ENCODE measurements around the gene TBL1XR1.
"Not testable (repeated sequence)": the region's sequence is repeated elsewhere in the genome, so short reads cannot be mapped to it uniquely, and the experiment has no call there.

TBL1XR1 gene

GRCh38 chr3:177045767-177046166 lies 151.5 kb downstream of the TBL1XR1 start:
- no peaks in the 10 kb centered on the region for H3K27me3 Mint-ChIP-seq
- no peak overlapping the region for H3K27ac Mint-ChIP-seq
- peaks cover 16% of the 10 kb centered on the region for H3K4me1 Mint-ChIP-seq (ENCODE audit: low read depth)
- no peak overlapping the region for H3K4me3 Mint-ChIP-seq
- peaks cover 39% of the 10 kb centered on the region for H3K36me3 Mint-ChIP-seq
- H3K9me3 Mint-ChIP-seq (ENCODE audit: low read depth), result no peaks in the 10 kb centered on the region

- peaks cover 14% of the 10 kb centered on the region for H3K4me1 Mint-ChIP-seq (ENCODE audit: low read depth)
- H3K27ac Mint-ChIP-seq, result no peak overlapping the region
- H3K27me3 Mint-ChIP-seq, result no peaks in the 10 kb centered on the region
- H3K4me3 Mint-ChIP-seq, result no peak overlapping the region
- peaks cover 39% of the 10 kb centered on the region for H3K36me3 Mint-ChIP-seq
- H3K9me3 Mint-ChIP-seq (ENCODE audit: low read depth), result no peaks in the 10 kb centered on the region
Measured at GRCh38 chr3:177045222-177045621, 152.1 kb downstream of the TBL1XR1 start.

- H3K4me1 Mint-ChIP-seq (ENCODE audit: low read depth), result peaks cover 25% of the 10 kb centered on the region
- H3K9me3 Mint-ChIP-seq (ENCODE audit: low read depth), result no peaks in the 10 kb centered on the region
- H3K36me3 Mint-ChIP-seq, result peaks cover 39% of the 10 kb centered on the region
- H3K27me3 Mint-ChIP-seq, result no peaks in the 10 kb centered on the region
- H3K4me3 Mint-ChIP-seq, result no peak overlapping the region
- peak overlapping the region; percentile 71 for H3K27ac Mint-ChIP-seq
Measured at GRCh38 chr3:177041730-177042551, 155.3 kb downstream of the TBL1XR1 start.

DNA sequence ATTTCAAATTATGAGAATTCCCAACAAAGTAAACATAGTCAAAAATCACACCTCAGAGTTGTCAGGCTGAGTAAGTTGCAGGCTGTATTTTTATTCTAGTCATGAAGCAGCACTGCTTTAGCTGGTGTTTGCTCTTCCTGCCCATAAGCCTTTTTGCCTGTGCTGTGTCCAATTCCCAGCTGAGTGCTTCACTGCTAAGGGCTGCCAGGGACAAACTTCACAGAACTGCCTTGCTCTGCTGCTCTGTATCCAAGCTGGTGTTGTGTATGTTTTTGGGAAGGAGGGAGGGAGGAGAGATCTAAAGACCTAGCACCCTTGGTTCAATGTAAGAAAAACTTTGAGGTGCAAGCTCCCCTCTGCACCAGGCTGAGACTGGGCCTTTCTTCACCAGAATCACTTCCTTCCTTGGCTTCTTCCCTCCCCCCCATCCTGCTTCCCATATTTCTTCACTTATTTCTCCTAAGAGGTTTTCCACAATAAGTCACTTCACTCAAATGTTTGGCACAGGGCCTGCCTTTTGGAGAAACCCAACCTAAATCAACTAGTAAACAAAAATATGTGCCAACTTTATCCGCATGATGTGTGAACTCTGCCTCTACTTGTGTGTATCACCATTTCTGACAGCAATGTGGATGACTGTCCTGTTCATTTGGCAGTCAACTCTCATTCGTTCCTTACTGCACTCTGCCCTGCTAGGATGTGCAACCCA lies 156.1 kb downstream of the TBL1XR1 start:
- peaks cover 42% of the 10 kb centered on the region for H3K36me3 Mint-ChIP-seq
- no peaks in the 10 kb centered on the region for H3K9me3 Mint-ChIP-seq (ENCODE audit: low read depth)
- peaks cover 33% of the 10 kb centered on the region for H3K4me1 Mint-ChIP-seq (ENCODE audit: low read depth)
- no peaks in the 10 kb centered on the region for H3K27me3 Mint-ChIP-seq
- H3K27ac Mint-ChIP-seq, result peak overlapping the region; percentile 71
- H3K4me3 Mint-ChIP-seq, result no peak overlapping the region

GRCh38 chr3:177039490-177040274 lies 157.6 kb downstream of the TBL1XR1 start:
- no peak overlapping the region for H3K27ac Mint-ChIP-seq
- no peak overlapping the region for H3K4me3 Mint-ChIP-seq
- no peaks in the 10 kb centered on the region for H3K27me3 Mint-ChIP-seq
- no peaks in the 10 kb centered on the region for H3K9me3 Mint-ChIP-seq (ENCODE audit: low read depth)
- H3K4me1 Mint-ChIP-seq (ENCODE audit: low read depth), result peaks cover 36% of the 10 kb centered on the region
- peaks cover 39% of the 10 kb centered on the region for H3K36me3 Mint-ChIP-seq

- H3K27me3 Mint-ChIP-seq, result no peaks in the 10 kb centered on the region
- H3K9me3 Mint-ChIP-seq (ENCODE audit: low read depth), result no peaks in the 10 kb centered on the region
- peaks cover 29% of the 10 kb centered on the region for H3K36me3 Mint-ChIP-seq
- peak overlapping the region; percentile 85 for H3K27ac Mint-ChIP-seq
- H3K4me3 Mint-ChIP-seq, result no peak overlapping the region
- peaks cover 32% of the 10 kb centered on the region for H3K4me1 Mint-ChIP-seq (ENCODE audit: low read depth)
Measured at GRCh38 chr3:177037241-177037640, 160.0 kb downstream of the TBL1XR1 start.

DNA sequence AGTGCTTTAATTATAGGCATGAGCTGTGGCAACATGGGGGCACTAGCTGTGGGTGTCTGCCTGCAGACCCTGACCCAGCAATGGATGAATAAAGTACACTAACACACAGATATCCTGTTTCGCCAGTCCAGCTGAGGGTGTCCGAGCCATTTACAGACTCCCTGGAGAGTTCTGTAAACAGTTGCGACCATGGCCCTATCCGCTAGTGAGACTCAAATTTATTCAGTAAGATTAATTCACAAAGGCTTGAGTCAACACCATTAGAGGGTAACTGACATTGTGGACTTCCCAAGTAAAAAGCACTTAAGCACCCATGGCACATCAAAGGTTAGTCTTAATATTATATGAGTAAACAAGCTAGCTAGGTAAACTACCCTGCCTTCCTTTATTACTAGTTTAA lies 161.6 kb downstream of the TBL1XR1 start:
- Mint-ChIP-seq H3K36me3 (peaks cover 28% of the 10 kb centered on the region), H3K27ac (no peak overlapping the region), H3K27me3 (no peaks in the 10 kb centered on the region)

DNA sequence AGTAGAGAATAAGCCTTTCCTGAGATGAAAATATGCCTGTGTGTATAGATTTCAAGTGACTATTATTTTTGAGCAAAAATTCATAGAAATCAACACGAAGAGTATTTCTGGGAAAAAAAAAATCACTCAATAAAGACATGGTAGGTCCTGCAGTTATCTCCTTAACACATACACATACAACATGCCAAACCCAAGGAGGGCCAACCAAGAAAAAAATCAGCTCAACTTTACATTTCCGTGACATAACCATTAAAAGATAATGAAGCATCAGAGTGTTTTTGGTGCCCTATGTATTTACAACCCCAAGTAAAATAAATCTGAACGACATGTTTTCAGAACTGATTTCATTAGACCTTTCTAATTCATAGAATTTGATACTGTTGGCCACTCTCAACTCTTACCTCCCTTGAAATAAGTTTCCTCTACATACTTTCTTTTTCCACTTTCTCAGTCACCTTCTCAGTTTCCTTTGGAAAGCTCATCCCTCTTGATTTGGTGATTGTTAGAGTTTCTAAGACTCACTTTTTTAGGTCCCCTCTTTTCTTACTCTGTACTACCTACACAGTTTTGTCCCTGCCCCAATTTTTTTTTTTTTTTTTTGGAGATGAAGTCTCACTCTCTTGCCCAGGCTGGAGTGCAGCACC lies 162.3 kb downstream of the TBL1XR1 start:
- H3K27me3 Mint-ChIP-seq, result no peaks in the 10 kb centered on the region
- H3K36me3 Mint-ChIP-seq, result peaks cover 30% of the 10 kb centered on the region
- H3K4me1 Mint-ChIP-seq (ENCODE audit: low read depth), result peaks cover 24% of the 10 kb centered on the region
- H3K27ac Mint-ChIP-seq, result peak overlapping the region; percentile 23
- no peaks in the 10 kb centered on the region for H3K9me3 Mint-ChIP-seq (ENCODE audit: low read depth)
- no peak overlapping the region for H3K4me3 Mint-ChIP-seq

More for the DNA sequence above, 161.6 kb downstream of the TBL1XR1 start:
- H3K4me1 Mint-ChIP-seq (ENCODE audit: low read depth), result peaks cover 22% of the 10 kb centered on the region
- H3K9me3 Mint-ChIP-seq (ENCODE audit: low read depth), result no peaks in the 10 kb centered on the region
- H3K4me3 Mint-ChIP-seq, result no peak overlapping the region

DNA sequence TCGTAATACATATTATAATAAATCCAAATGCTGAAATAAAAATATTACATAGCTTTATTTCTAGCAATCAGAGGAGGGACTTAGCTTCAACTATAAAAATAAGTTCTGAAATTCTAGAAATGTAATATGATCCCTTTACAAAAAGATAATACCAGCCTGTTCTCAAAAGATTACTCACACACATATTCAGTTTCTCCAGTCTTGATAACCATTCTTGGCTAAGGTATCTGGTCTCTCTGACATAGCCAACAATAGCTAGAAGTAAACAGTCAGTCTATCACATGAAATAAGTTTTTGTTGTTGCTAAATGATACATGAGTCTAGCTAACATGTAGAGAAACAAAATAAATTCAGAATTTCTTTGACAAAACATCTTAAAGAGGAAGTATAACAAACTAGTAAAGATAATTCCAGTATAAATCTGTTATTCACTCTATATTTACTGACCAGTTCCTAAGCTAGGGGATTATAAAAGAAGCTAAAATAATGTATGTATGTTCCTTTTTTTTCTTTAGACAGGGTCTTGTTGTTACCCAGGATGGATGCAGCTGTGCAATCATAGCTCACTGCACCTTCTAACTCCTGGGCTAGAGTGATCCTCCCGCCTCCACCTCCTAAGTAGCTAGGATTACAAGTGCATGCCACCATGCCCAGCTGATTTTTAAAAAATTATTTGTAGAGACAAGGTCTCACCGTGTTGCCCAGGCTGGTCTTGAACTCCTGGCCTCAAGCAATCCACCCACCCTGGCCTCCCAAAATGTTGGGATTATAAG lies 170.6 kb downstream of the TBL1XR1 start:
- Mint-ChIP-seq H3K27ac (peak overlapping the region; percentile 47), H3K4me1 (ENCODE audit: low read depth) (peaks cover 2% of the 10 kb centered on the region), H3K4me3 (no peak overlapping the region), H3K36me3 (peaks cover 19% of the 10 kb centered on the region), H3K27me3 (no peaks in the 10 kb centered on the region), H3K9me3 (ENCODE audit: low read depth) (no peaks in the 10 kb centered on the region)

DNA sequence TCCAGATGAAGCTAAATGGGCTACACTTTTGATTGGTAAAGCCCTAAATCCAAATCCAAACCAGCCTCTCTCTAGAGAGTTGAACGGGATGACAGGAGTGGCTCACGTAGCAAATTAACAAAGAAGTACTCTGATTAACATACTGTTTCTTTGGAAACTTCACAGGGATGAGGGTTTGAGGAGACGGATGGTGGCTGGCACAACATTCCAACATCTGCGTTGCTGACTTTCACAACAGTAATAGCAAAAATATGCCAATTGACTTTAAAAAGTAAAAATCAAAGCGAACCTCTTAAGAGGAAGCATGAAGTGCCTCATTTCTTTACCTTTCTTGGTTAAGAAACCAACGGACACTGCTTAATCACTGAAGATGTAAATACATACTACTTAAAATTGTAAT lies 181.4 kb downstream of the TBL1XR1 start:
- Mint-ChIP-seq H3K27ac (no peak overlapping the region), H3K36me3 (peaks cover 14% of the 10 kb centered on the region), H3K4me1 (ENCODE audit: low read depth) (no peaks in the 10 kb centered on the region), H3K4me3 (no peak overlapping the region), H3K9me3 (ENCODE audit: low read depth) (peaks cover 9% of the 10 kb centered on the region), H3K27me3 (no peaks in the 10 kb centered on the region)

DNA sequence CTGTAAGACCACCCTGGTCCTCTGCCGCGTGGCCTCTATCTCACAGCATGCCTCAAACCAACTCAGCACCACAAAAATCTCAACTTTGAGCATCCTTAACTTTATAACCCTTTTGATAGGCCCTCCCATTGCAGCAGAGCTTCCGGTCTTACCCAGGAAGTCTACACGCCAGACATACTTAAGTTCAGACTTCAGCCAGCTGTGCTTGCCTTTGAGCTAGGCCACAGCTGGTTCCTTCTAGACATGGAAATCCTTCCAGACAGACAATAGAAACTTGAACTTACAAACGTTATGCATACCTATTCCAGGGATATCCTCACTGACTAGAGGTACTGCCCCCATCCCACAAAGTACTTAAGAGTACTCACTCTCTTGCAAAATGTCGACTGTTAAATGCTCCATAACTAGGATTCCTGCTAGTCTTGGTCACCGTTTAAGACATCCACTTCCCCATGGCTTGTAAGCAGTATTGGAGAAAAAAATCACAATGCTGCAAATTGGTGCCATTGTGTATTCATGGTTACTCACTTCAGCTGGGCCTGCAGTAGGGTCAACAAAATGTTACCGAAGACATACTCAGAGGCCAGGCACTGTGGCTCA lies 183.5 kb downstream of the TBL1XR1 start:
- Mint-ChIP-seq H3K27me3 (no peaks in the 10 kb centered on the region), H3K4me1 (ENCODE audit: low read depth) (no peaks in the 10 kb centered on the region), H3K27ac (no peak overlapping the region)

DNA sequence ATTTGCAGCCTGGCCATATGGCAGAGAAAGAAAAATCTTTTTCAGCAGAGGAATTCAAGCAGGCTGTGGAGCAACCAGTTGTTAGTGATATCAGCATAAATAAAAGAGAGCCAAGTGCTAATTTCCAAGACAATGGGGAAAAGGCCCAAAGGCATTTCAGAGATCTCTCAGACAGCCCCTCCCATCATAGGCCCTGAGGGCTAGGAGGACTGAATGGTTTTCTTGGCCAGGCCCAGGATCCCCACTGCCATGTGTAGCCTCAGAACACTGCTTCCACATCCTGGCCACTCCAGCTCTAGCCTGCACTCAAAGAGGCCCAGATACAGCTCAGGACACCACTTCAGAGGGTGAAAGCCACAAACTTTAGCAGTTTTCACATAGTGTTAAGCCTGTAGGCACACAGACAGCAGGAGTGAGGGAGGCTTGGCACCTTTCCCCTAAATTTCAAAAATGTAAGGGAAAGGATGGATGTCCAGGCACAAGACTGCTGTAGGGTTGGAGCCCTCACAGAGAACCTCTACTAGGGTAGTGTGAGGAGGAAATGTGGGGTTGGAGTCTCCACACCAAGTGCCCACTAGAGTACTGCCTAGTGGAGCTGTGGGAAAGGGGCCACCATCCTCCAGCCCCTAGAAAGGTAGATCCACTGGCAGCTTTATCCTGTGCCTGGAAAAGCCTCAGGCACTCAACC lies 191.4 kb downstream of the TBL1XR1 start:
- Mint-ChIP-seq H3K4me3 (no peak overlapping the region), H3K4me1 (ENCODE audit: low read depth) (no peaks in the 10 kb centered on the region), H3K9me3 (ENCODE audit: low read depth) (peaks cover 4% of the 10 kb centered on the region), H3K36me3 (peaks cover 2% of the 10 kb centered on the region), H3K27ac (no peak overlapping the region), H3K27me3 (no peaks in the 10 kb centered on the region)

More for the DNA sequence above, 183.5 kb downstream of the TBL1XR1 start:
- peaks cover 9% of the 10 kb centered on the region for H3K9me3 Mint-ChIP-seq (ENCODE audit: low read depth)
- H3K36me3 Mint-ChIP-seq, result peaks cover 10% of the 10 kb centered on the region
- H3K4me3 Mint-ChIP-seq, result no peak overlapping the region

GRCh38 chr3:177000159-177000558 lies 197.1 kb downstream of the TBL1XR1 start:
- H3K27me3 Mint-ChIP-seq, H3K27ac Mint-ChIP-seq, H3K4me3 Mint-ChIP-seq: not testable (repeated sequence)

More at GRCh38 chr3:177000159-177000558, 197.1 kb downstream of the TBL1XR1 start:
- H3K9me3 Mint-ChIP-seq (ENCODE audit: low read depth); H3K4me1 Mint-ChIP-seq (ENCODE audit: low read depth); H3K36me3 Mint-ChIP-seq: not testable (repeated sequence)
